Mesodermal cell (in vitro differentiated cells): ENCODE results near the gene MEX3B.
"Not testable (repeated sequence)": the region's sequence is repeated elsewhere in the genome, so short reads cannot be mapped to it uniquely, and the experiment has no call there.

ENCODE experiments used
- H3K27ac ChIP-seq: 2 replicates; pipeline ENCODE4 v1.7.0; 2013; ENCODE audit warnings: mild to moderate bottlenecking, low read depth, low read length, moderate library complexity; ENCODE audit not compliant: severe bottlenecking
- H3K36me3 ChIP-seq: 2 replicates; pipeline ENCODE4 v1.7.1; 2013; ENCODE audit warnings: mild to moderate bottlenecking, low read length, moderate library complexity; ENCODE audit not compliant: control insufficient read depth, insufficient read depth
- H3K4me1 ChIP-seq: one replicate; pipeline ENCODE4 v1.7.1; 2013; ENCODE audit warnings: mild to moderate bottlenecking, low read length; ENCODE audit not compliant: insufficient read depth, control insufficient read depth, poor library complexity, severe bottlenecking
- H3K4me3 ChIP-seq: 2 replicates; pipeline ENCODE4 v1.7.0; 2013; ENCODE audit warnings: low read length, control low read depth, mild to moderate bottlenecking; ENCODE audit not compliant: insufficient read depth, poor library complexity, severe bottlenecking; ENCODE audit errors: extremely low read depth
- H3K9me3 ChIP-seq: 2 replicates; pipeline ENCODE4 v1.7.1; 2013; ENCODE audit warnings: mild to moderate bottlenecking, low read length, moderate library complexity; ENCODE audit not compliant: control insufficient read depth
- WGBS, 2 experiments: methylation state at CpG; one replicate each; pipeline ENCODE4 v1.1.5; 2013; ENCODE audit warnings: missing lambda C conversion rate in 2 of 2; ENCODE audit not compliant: insufficient coverage in 2 of 2; 5-methylcytosine and 5-hydroxymethylcytosine counted together

The MEX3B gene

DNA sequence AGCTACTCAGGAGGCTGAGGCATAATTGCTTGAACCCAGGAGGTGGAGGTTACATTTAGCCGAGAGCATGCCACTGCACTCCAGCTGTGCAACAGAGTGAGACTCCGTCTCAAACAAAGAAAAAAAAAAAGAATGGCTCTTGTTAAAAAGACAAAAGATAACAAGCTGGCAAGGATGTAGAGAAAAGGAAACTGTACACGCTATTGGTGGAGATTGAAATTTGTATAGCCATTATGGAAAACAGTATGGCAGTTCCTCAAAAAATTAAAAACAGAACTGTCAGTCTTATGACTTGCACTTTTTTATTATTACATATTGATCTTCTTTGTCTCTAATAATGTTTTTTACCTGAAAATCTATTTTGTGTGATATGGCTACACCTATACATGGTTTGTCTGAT is 41.9 kb downstream of the MEX3B start:
- Histone ChIP-seq H3K9me3 (no peaks in the 10 kb centered on the region), H3K4me3 (no peak overlapping the region), H3K4me1 (no peaks in the 10 kb centered on the region), H3K36me3 (no peaks in the 10 kb centered on the region), H3K27ac (no peak overlapping the region)
- WGBS, 2 experiments: 67 to 92% methylated on average over 1 of the region's 3 CpGs

- H3K27ac ChIP-seq, H3K36me3 ChIP-seq, H3K4me1 ChIP-seq, H3K9me3 ChIP-seq: not testable (repeated sequence)
- H3K4me3 ChIP-seq: peak overlapping the region; percentile 18
- 56 to 58% methylated on average over 16 to 17 of the region's 22 CpGs for WGBS, 2 experiments
Measured at GRCh38 chr15:81995081-81995480, 50.7 kb downstream of the MEX3B start.

- Histone ChIP-seq H3K9me3 (peaks cover 5% of the 10 kb centered on the region), H3K36me3 (no peaks in the 10 kb centered on the region), H3K4me1 (no peaks in the 10 kb centered on the region), H3K4me3 (no peak overlapping the region), H3K27ac (no peak overlapping the region)
- no CpG with 5 or more reads among the region's 1 CpG for WGBS, 2 experiments
Measured at GRCh38 chr15:81992523-81992922, 53.3 kb downstream of the MEX3B start.
